Measurements from ENCODE around the gene GTPBP3. TPM values are rescaled to one million over a fixed set of nuclear protein-coding genes. Genes with fewer than 3 reads are reported as not detected.

Gene GTPBP3
- total RNA-seq, 2 experiments from 2014 or later, result 21.2 to 24.0 TPM

DNA sequence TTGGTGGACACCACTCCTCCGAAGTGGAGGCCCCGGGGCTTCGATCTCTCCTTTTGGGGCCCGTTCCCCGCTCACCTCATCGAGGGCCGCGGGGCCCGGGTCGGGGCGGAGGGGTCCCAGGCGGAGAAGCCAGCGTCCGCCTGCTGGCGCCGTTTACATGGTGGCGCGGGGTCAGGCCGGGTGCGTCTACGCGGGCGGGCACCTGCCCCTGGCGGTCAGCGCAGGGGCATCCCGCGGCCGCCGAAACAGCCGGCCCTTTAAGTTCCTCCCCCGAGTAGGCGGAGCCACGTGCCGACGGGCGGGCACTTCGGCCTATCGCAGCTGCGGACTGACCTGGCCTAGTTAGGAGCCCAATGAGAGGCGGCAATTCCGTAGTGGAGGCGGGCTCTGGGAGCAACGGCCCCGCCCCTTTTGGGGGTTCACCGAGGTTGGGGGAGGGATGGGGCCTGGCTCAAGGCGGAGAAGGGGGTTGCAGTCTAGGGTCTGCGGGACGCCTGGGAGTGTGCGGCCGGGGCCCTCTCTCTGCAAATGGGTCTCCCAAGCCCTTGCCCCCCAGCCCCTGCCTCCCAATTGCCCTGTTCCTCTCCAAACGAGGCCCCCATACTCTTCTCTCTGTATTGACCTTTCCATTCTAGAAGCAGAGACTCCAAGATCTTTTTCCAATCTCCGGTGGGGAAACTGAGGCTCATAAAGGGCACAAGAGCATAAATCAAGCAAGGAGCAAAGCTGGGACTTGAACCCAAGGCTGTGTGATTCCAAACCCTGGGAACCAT lies 34.0 kb upstream of the GTPBP3 start, which contains the start of gene ABHD8:
ABHD8 (minus strand) TSS at position 259 of the 773 bp plus-strand sequence. CDS start 1,809 bp downstream, outside the sequence.
- H3K9me3 ChIP-seq (ENCODE audit: control insufficient read depth in 1 of 2, insufficient read depth in 1 of 2, low read length in 2 of 2), result no peaks in the 10 kb centered on the region
- Mint-ChIP-seq H3K27ac (peak within 1 kb of the TSS; percentile 90), H3K9me3 (no peaks in the 10 kb centered on the region), H3K4me3 (peak within 1 kb of the TSS; percentile 94), H3K36me3 (ENCODE audit: low read depth) (peaks cover 17% of the 10 kb centered on the region), H3K27me3 (no peaks in the 10 kb centered on the region), H3K4me1 (ENCODE audit: low read depth) (peaks cover 48% of the 10 kb centered on the region)
- peak within 1 kb of the TSS; percentile 70 for H3K4me3 ChIP-seq (ENCODE audit: low read length)
- intact Hi-C loops (cut with DNase I, micrococcal nuclease), result loop anchor here in 1 of 2 experiments (1.0 kb wide), 1 partner anchor 11 kb away; no protein-coding TSS in a partner anchor
- ChIA-PET CTCF (interaction anchor here (0.7 to 1.9 kb wide), 3 partner anchors 10 to 83 kb away, joined by 4 to 10 read pairs (median 6); no protein-coding TSS in a partner anchor), POLR2A (interaction anchor here (0.6 to 1.4 kb wide), 4 partner anchors 11 to 177 kb away, joined by 3 to 6 read pairs (median 4); partner anchors contain the start of gene ANO8)
- H3K27ac ChIP-seq (ENCODE audit: low read depth in 1 of 2, low read length in 2 of 2), result peak within 1 kb of the TSS; percentile 34 to 40
- TF ChIP-seq, protein P1, sequence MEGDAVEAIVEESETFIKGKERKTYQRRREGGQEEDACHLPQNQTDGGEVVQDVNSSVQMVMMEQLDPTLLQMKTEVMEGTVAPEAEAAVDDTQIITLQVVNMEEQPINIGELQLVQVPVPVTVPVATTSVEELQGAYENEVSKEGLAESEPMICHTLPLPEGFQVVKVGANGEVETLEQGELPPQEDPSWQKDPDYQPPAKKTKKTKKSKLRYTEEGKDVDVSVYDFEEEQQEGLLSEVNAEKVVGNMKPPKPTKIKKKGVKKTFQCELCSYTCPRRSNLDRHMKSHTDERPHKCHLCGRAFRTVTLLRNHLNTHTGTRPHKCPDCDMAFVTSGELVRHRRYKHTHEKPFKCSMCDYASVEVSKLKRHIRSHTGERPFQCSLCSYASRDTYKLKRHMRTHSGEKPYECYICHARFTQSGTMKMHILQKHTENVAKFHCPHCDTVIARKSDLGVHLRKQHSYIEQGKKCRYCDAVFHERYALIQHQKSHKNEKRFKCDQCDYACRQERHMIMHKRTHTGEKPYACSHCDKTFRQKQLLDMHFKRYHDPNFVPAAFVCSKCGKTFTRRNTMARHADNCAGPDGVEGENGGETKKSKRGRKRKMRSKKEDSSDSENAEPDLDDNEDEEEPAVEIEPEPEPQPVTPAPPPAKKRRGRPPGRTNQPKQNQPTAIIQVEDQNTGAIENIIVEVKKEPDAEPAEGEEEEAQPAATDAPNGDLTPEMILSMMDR (IDR thresholded peaks at IDR 0.05), result no peak
- H3K4me1 ChIP-seq (ENCODE audit: insufficient read depth, low read length), result peaks cover 50% of the 10 kb centered on the region
- peak; percentile 88 to 96 (median 91) for DNase-seq
- no peaks in the 10 kb centered on the region for H3K27me3 ChIP-seq (ENCODE audit: control insufficient read depth in 1 of 2, insufficient read depth in 2 of 2, low read length in 2 of 2)
- ATAC-seq (ENCODE audit: poor library complexity), result peak; percentile 79
- no peaks in the 10 kb centered on the region for H3K36me3 ChIP-seq (ENCODE audit: insufficient read depth, low read length)

DNA sequence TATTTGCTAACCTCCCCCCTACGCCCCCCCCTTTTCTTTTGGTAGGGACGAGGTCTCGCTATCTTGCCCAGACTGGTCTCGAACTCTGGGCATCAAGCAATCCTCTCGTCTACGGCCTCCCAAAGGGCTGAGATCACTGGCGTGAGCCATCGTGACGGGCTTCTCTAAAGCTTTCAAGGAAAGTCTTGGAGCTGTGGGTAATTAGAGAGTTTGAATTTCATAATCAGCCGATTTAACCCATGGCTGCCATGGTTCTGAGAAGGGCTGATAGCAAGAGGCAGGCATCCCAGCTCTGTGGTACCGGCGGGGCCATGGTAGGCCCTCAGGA lies 33.4 kb upstream of the GTPBP3 start:
- intact Hi-C loops (cut with DNase I, micrococcal nuclease), result loop anchor here (1.0 to 2.0 kb wide), 2 partner anchors 12 to 77 kb away; partner anchors contain the start of gene OCEL1 (in 1 of the 2)
- Histone ChIP-seq H3K4me1 (ENCODE audit: insufficient read depth, low read length) (peaks cover 52% of the 10 kb centered on the region), H3K4me3 (ENCODE audit: low read length) (no peak overlapping the region), H3K27me3 (ENCODE audit: control insufficient read depth in 1 of 2, insufficient read depth in 2 of 2, low read length in 2 of 2) (no peaks in the 10 kb centered on the region), H3K36me3 (ENCODE audit: insufficient read depth, low read length) (no peaks in the 10 kb centered on the region), H3K27ac (ENCODE audit: low read depth in 1 of 2, low read length in 2 of 2) (no peak overlapping the region), H3K9me3 (ENCODE audit: control insufficient read depth in 1 of 2, insufficient read depth in 1 of 2, low read length in 2 of 2) (no peaks in the 10 kb centered on the region)
- DNase-seq (peak in 1 of 14 experiments; percentile 38), ATAC-seq (ENCODE audit: poor library complexity) (no peak)
- Mint-ChIP-seq H3K4me1 (ENCODE audit: low read depth) (peaks cover 49% of the 10 kb centered on the region), H3K27ac (peak overlapping the region; percentile 68), H3K4me3 (peak overlapping the region; percentile 94), H3K9me3 (no peaks in the 10 kb centered on the region), H3K36me3 (ENCODE audit: low read depth) (peaks cover 17% of the 10 kb centered on the region), H3K27me3 (no peaks in the 10 kb centered on the region)
- TF ChIP-seq, protein P1 (IDR thresholded peaks at IDR 0.05), result no peak
- ChIA-PET CTCF (interaction anchor here (0.7 to 1.9 kb wide), 3 partner anchors 11 to 82 kb away, joined by 4 to 10 read pairs (median 6); no protein-coding TSS in a partner anchor), POLR2A (interaction anchor here (0.6 to 1.4 kb wide), 4 partner anchors 12 to 31 kb away, joined by 3 to 6 read pairs (median 4); partner anchors contain the start of gene ANO8)

DNA sequence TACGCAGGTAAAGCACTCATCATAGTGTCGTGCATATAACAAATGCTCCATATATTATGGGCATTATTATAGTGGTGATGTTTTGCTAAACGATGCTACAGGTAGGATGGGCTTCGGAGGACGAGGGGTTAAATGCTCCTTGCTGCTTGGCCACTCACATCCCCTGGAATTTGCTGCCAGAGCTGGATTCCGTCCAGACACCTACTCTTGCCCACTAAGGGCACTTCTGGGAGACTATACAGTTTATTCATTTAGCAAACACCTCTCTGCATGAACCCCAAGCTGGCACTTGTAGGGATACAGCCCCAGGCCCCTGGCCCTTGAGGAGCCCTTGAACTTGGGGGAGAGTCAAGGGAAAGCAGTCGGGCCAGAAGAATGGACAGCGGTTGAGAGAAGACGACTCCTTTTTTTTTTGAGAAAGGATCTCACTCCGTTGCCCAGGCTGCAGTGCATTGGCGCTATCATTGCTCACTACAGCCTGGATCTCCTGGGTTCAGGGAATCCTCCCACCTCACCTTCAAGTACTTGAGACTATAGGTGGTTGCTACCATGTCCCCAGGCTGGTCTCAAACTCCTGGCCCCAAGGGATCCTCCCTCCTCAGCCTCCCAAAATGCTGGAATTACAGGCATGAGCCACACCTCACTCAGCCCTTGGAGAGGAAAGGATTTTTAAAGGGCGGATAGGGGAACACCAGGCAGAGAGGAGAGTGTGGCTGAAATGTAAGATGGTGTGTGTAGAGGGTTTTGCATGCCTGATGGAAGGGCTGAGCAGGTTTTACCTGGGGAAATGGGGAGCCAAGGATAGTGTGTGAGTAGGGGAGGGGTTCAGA lies 32.8 kb upstream of the GTPBP3 start:
- Mint-ChIP-seq H3K27me3 (no peaks in the 10 kb centered on the region), H3K27ac (peak overlapping the region; percentile 90), H3K9me3 (no peaks in the 10 kb centered on the region), H3K4me3 (peak overlapping the region; percentile 94), H3K36me3 (ENCODE audit: low read depth) (peaks cover 24% of the 10 kb centered on the region), H3K4me1 (ENCODE audit: low read depth) (peaks cover 56% of the 10 kb centered on the region)
- Histone ChIP-seq H3K27ac (ENCODE audit: low read depth in 1 of 2, low read length in 2 of 2) (no peak overlapping the region), H3K36me3 (ENCODE audit: insufficient read depth, low read length) (no peaks in the 10 kb centered on the region), H3K27me3 (ENCODE audit: control insufficient read depth in 1 of 2, insufficient read depth in 2 of 2, low read length in 2 of 2) (no peaks in the 10 kb centered on the region), H3K4me3 (ENCODE audit: low read length) (peak overlapping the region; percentile 96), H3K9me3 (ENCODE audit: control insufficient read depth in 1 of 2, insufficient read depth in 1 of 2, low read length in 2 of 2) (no peaks in the 10 kb centered on the region), H3K4me1 (ENCODE audit: insufficient read depth, low read length) (peaks cover 55% of the 10 kb centered on the region)
- DNase-seq (peak in 1 of 14 experiments; percentile 27), ATAC-seq (ENCODE audit: poor library complexity) (no peak)
- CTCF ChIA-PET, result interaction anchor here (0.6 to 3.4 kb wide), 14 partner anchors 8 to 101 kb away, joined by 3 to 27 read pairs (median 6); partner anchors contain the start of genes ANO8 and BST2
- TF ChIP-seq, protein P1 (IDR thresholded peaks at IDR 0.05), result no peak
- POLR2A ChIA-PET, result interaction anchor here (0.6 to 3.0 kb wide), 10 partner anchors 8 to 207 kb away, joined by 3 to 27 read pairs (median 6); partner anchors contain the start of genes ANKLE1, ANO8, MVB12A and PGLS
- intact Hi-C loops (cut with DNase I, micrococcal nuclease), result loop anchor here in 1 of 2 experiments (1.0 to 2.0 kb wide), 3 partner anchors 11 to 78 kb away; partner anchors contain the start of genes GTPBP3 and OCEL1
